NCI-H2227 treated with DMSO at 0.1 percent for 48 hours (cell line): ENCODE results near the gene GDF2.

Source experiments
- DNase-seq: peaks from one replicate; lab custom pipeline; 2025; lab: John Stamatoyannopoulos, UW

GDF2 gene

GRCh38 chr10:47311932-47312662 is 10.2 kb upstream of the GDF2 start:
- DNase-seq: peak; percentile 11

GRCh38 chr10:47312663-47312995 is 9.6 kb upstream of the GDF2 start:
- no peak for DNase-seq

GRCh38 chr10:47314416-47314970 is 7.8 kb upstream of the GDF2 start:
- DNase-seq: no peak

GRCh38 chr10:47315421-47315820 is 6.8 kb upstream of the GDF2 start:
- no peak for DNase-seq

GRCh38 chr10:47316131-47316530 is 6.1 kb upstream of the GDF2 start:
- no peak for DNase-seq

GRCh38 chr10:47317251-47317650 is 5.0 kb upstream of the GDF2 start:
- DNase-seq: no peak

- DNase-seq: no peak
Measured at GRCh38 chr10:47318706-47319105, 3.5 kb upstream of the GDF2 start.

GRCh38 chr10:47319784-47320183 is 2.5 kb upstream of the GDF2 start:
- no peak for DNase-seq

- DNase-seq: no peak
Measured at GRCh38 chr10:47320812-47321211, 1.4 kb upstream of the GDF2 start.

- no peak for DNase-seq
Measured at GRCh38 chr10:47321521-47322195, 596 bp upstream of the GDF2 start.

GRCh38 chr10:47323087-47323486 is 833 bp downstream of the GDF2 start:
- DNase-seq: no peak

- no peak for DNase-seq
Measured at GRCh38 chr10:47323636-47324296, 1.5 kb downstream of the GDF2 start.

- no peak for DNase-seq
Measured at GRCh38 chr10:47325303-47326291, 3.3 kb downstream of the GDF2 start.

- no peak for DNase-seq
Measured at GRCh38 chr10:47326306-47326926, 4.2 kb downstream of the GDF2 start.

GRCh38 chr10:47326927-47327330 is 4.7 kb downstream of the GDF2 start:
- no peak for DNase-seq

GRCh38 chr10:47329855-47330254 is 7.6 kb downstream of the GDF2 start:
- DNase-seq: no peak

- no peak for DNase-seq
Measured at GRCh38 chr10:47330366-47330765, 8.1 kb downstream of the GDF2 start.

- no peak for DNase-seq
Measured at GRCh38 chr10:47330804-47331203, 8.6 kb downstream of the GDF2 start.

- DNase-seq: no peak
Measured at GRCh38 chr10:47331491-47331890, 9.2 kb downstream of the GDF2 start.

- DNase-seq: no peak
Measured at GRCh38 chr10:47331954-47332353, 9.7 kb downstream of the GDF2 start.

- no peak for DNase-seq
Measured at GRCh38 chr10:47332371-47332770, 10.1 kb downstream of the GDF2 start.
